Ovary (tissue), 3 donors: ENCODE results near the gene ST6GALNAC2.

Source experiments
- POLR2A ChIP-seq: fragments of 450-650 bp; IDR thresholded peaks from one replicate; pipeline ENCODE4 v1.6.1; 2017; ENCODE audit warnings: antibody characterized with exemption, mild to moderate bottlenecking, moderate library complexity
- TF ChIP-seq, protein P1 (sequence below), 3 donors: fragments of 450-650 bp in 2 of 3; fragments of 200-600 bp in 1 of 3; IDR thresholded peaks; one replicate each; pipeline versions ENCODE4 v1.5.1 to v1.8.0; 2016 to 2022; ENCODE audit warnings: antibody characterized with exemption in 3 of 3, mild to moderate bottlenecking in 1 of 3
- donor health status: DM: no; HTN: no; CAD: no.

DNA sequence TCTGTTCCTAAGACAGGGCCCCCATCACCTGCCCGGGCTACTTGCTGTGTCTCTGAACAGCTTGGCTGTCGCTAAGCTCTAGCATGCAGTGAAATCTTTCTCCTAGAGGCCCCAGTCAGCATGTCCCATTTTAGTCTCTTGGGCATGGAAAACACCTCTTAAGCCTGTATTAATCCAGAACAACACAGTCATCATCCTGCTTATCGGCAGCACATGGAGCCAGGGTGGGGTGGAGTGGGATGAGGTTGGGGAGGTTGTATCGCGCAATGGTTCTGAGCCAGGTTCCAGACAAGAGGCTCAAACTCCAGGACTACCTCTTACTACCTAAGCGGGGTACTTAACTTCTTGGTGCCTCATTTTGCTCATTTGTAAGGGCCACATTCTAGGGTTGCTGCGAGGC, 7.8 kb downstream of the ST6GALNAC2 start:
- TF ChIP-seq, protein P1, sequence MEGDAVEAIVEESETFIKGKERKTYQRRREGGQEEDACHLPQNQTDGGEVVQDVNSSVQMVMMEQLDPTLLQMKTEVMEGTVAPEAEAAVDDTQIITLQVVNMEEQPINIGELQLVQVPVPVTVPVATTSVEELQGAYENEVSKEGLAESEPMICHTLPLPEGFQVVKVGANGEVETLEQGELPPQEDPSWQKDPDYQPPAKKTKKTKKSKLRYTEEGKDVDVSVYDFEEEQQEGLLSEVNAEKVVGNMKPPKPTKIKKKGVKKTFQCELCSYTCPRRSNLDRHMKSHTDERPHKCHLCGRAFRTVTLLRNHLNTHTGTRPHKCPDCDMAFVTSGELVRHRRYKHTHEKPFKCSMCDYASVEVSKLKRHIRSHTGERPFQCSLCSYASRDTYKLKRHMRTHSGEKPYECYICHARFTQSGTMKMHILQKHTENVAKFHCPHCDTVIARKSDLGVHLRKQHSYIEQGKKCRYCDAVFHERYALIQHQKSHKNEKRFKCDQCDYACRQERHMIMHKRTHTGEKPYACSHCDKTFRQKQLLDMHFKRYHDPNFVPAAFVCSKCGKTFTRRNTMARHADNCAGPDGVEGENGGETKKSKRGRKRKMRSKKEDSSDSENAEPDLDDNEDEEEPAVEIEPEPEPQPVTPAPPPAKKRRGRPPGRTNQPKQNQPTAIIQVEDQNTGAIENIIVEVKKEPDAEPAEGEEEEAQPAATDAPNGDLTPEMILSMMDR (IDR thresholded peaks at IDR 0.05), result no peak
- TF ChIP-seq POLR2A, result no peak
